GM19328 (cell line): ENCODE results near the gene IFTAP.

Experiments
- ATAC-seq: cut with Tn5 transposase; IDR thresholded peaks from one replicate; pipeline ENCODE4 v1.9.1; 2021; ENCODE audit warnings: mild to moderate bottlenecking, moderate library complexity; ENCODE audit not compliant: unreplicated experiment

IFTAP gene

GRCh38 chr11:36596880-36597279 lies 2.6 kb downstream of the IFTAP start:
- ATAC-seq: no peak

- no peak for ATAC-seq
Observed at GRCh38 chr11:36598051-36598450, 3.7 kb downstream of the IFTAP start, which contains the start of gene RAG2. Gene RAG2 (minus strand): TSS chr11:36598236. CDS start chr11:36594168, 4,068 bp downstream.

GRCh38 chr11:36600180-36600579 lies 5.9 kb downstream of the IFTAP start:
- no peak for ATAC-seq

GRCh38 chr11:36601155-36601554 lies 6.9 kb downstream of the IFTAP start:
- no peak for ATAC-seq

GRCh38 chr11:36602135-36602534 lies 7.8 kb downstream of the IFTAP start:
- no peak for ATAC-seq

GRCh38 chr11:36605221-36606216 lies 11.2 kb downstream of the IFTAP start:
- ATAC-seq: peak; percentile 68

- no peak for ATAC-seq
Observed at GRCh38 chr11:36608491-36609199, 14.3 kb downstream of the IFTAP start.

GRCh38 chr11:36609383-36609782 lies 15.1 kb downstream of the IFTAP start:
- ATAC-seq: no peak

GRCh38 chr11:36615826-36616225 lies 21.5 kb downstream of the IFTAP start:
- ATAC-seq: no peak

- ATAC-seq: no peak
Observed at GRCh38 chr11:36617543-36618362, 23.5 kb downstream of the IFTAP start.

GRCh38 chr11:36618363-36619047 lies 24.2 kb downstream of the IFTAP start:
- ATAC-seq: no peak

- no peak for ATAC-seq
Observed at GRCh38 chr11:36619502-36619901, 25.2 kb downstream of the IFTAP start.

GRCh38 chr11:36620246-36620645 lies 25.9 kb downstream of the IFTAP start:
- ATAC-seq: no peak

- peak; percentile 55 for ATAC-seq
Observed at GRCh38 chr11:36622431-36623136, 28.3 kb downstream of the IFTAP start.

GRCh38 chr11:36623494-36623893 lies 29.2 kb downstream of the IFTAP start:
- no peak for ATAC-seq

- no peak for ATAC-seq
Observed at GRCh38 chr11:36627006-36627405, 32.7 kb downstream of the IFTAP start.

GRCh38 chr11:36627471-36627870 lies 33.2 kb downstream of the IFTAP start:
- ATAC-seq: no peak

- ATAC-seq: no peak
Observed at GRCh38 chr11:36628141-36628540, 33.8 kb downstream of the IFTAP start.

GRCh38 chr11:36628765-36629244 lies 34.5 kb downstream of the IFTAP start:
- no peak for ATAC-seq

GRCh38 chr11:36631774-36632173 lies 37.5 kb downstream of the IFTAP start:
- no peak for ATAC-seq
